Testis (tissue), 3 donors: ENCODE measurements around the gene STK17A. TPM values are rescaled to one million over a fixed set of nuclear protein-coding genes. Genes with fewer than 3 reads are reported as not detected.

Experiments used
- DNase-seq: peaks from one replicate; pipeline ENCODE4 v3.0.0-alpha.2; 2019
- H3K27ac ChIP-seq, 2 donors: fragments of 200-600 bp; sonication (generic); one replicate each; pipeline ENCODE4 v1.5.1; 2019
- H3K27me3 ChIP-seq: fragments of 200-600 bp; sonication (generic); one replicate; pipeline ENCODE4 v1.5.1; 2019
- H3K36me3 ChIP-seq: fragments of 200-600 bp; sonication (generic); one replicate; pipeline ENCODE4 v1.5.1; 2017; ENCODE audit warnings: low read depth; ENCODE audit errors: missing control alignments
- H3K4me1 ChIP-seq: fragments of 200-600 bp; sonication (generic); one replicate; pipeline ENCODE4 v1.5.1; 2019
- H3K4me3 ChIP-seq, 2 donors: fragments of 200-600 bp; sonication (generic); one replicate each; pipeline ENCODE4 v1.5.1; 2017 to 2019
- H3K9me3 ChIP-seq: fragments of 200-600 bp; sonication (generic); one replicate; pipeline ENCODE4 v1.5.1; 2017
- CTCF ChIP-seq, 3 experiments: fragments of 450-650 bp in 2 of 3; fragments of 200-600 bp in 1 of 3; sonication (generic) in 1 of 3; IDR thresholded peaks; one replicate each; pipeline ENCODE4 v1.5.1; 2016 to 2019; ENCODE audit warnings: antibody characterized with exemption in 3 of 3, mild to moderate bottlenecking in 2 of 3, moderate library complexity in 1 of 3
- POLR2A ChIP-seq: fragments of 450-650 bp; IDR thresholded peaks from one replicate; pipeline ENCODE4 v1.6.1; 2017; ENCODE audit warnings: antibody characterized with exemption, mild to moderate bottlenecking, moderate library complexity
- WGBS, 2 donors: methylation state at CpG; one replicate each; pipeline ENCODE4 v1.1.5; 2018; 5-methylcytosine and 5-hydroxymethylcytosine counted together
- intact Hi-C: fragments of 100-400 bp; cut with DNase I; formaldehyde crosslinking; loops from one replicate; pipeline ENCODE4 v1.15.1; 2023; ENCODE audit warnings: low total_unique reads
- polyA plus RNA-seq: library from polyadenylated mRNA; stranded (reverse); fragments of 350-450 nt; fragmentation: Illumina TruSeq; extraction: RNeasy Lipid Tissue Mini Kit (QIAGEN cat#74804); gene quantifications from one replicate; pipeline ENCODE4 v1.2.3, GENCODE V29; 2014; ENCODE audit warnings: low read depth, low replicate concordance; ENCODE audit not compliant: insufficient read depth
- total RNA-seq, 2 donors: library from RNA; depleted of rRNA; stranded (reverse); fragments of >200 nt; gene quantifications; one replicate each; pipeline ENCODE4 v1.2.3, GENCODE V29; 2016

The STK17A gene
- total and polyA plus RNA-seq, 3 donors from 2014 or later = 14.8 to 43.2 (median 18.8) TPM

GRCh38 chr7:43588477-43589132 lies 5.7 kb downstream of the STK17A start:
- TF ChIP-seq CTCF (IDR thresholded peaks at IDR 0.05) (no peak), POLR2A (no peak)
- H3K4me3 ChIP-seq = no peak overlapping the region
- H3K4me1 ChIP-seq = peaks cover 7% of the 10 kb centered on the region
- no peaks in the 10 kb centered on the region for H3K36me3 ChIP-seq
- H3K9me3 ChIP-seq = no peaks in the 10 kb centered on the region
- intact Hi-C loops = no loop called here
- no peak for DNase-seq
- no peaks in the 10 kb centered on the region for H3K27me3 ChIP-seq
- H3K27ac ChIP-seq = no peak overlapping the region
- 93 to 96% methylated on average over 5 of the region's 5 CpGs for WGBS, 2 donors

DNA sequence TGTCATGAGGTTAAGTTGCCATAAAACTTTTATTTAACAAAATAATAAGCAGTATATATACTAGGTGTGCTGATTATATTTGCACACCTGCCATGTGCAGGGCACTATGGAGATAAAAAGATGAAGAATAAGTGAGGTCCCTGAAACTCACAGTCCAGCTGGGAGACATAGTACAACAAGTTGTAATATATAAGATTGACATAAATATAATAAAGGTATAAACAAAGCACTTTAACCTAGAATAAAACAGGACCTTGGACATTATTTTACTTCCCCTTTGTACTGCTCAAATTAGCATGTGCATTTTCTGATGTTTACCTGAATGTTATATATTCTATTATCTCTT lies 6.2 kb downstream of the STK17A start:
- Histone ChIP-seq H3K9me3 (no peaks in the 10 kb centered on the region), H3K4me1 (peaks cover 4% of the 10 kb centered on the region), H3K4me3 (no peak overlapping the region), H3K36me3 (no peaks in the 10 kb centered on the region), H3K27ac (no peak overlapping the region), H3K27me3 (no peaks in the 10 kb centered on the region)
- intact Hi-C loops = no loop called here
- no peak for DNase-seq
- TF ChIP-seq CTCF (IDR thresholded peaks at IDR 0.05) (no peak), POLR2A (no peak)

- TF ChIP-seq CTCF (IDR thresholded peaks at IDR 0.05) = no peak
- no peak for TF ChIP-seq POLR2A
- DNase-seq = no peak
- no peak overlapping the region for H3K4me3 ChIP-seq
- H3K27ac ChIP-seq = no peak overlapping the region
- intact Hi-C loops = no loop called here
- H3K4me1 ChIP-seq = no peaks in the 10 kb centered on the region
- H3K9me3 ChIP-seq = no peaks in the 10 kb centered on the region
- no peaks in the 10 kb centered on the region for H3K27me3 ChIP-seq
- no peaks in the 10 kb centered on the region for H3K36me3 ChIP-seq
- WGBS, 2 donors = 94 to 100% methylated on average over 3 of the region's 3 CpGs
Observed at GRCh38 chr7:43589728-43590127, 6.8 kb downstream of the STK17A start.

DNA sequence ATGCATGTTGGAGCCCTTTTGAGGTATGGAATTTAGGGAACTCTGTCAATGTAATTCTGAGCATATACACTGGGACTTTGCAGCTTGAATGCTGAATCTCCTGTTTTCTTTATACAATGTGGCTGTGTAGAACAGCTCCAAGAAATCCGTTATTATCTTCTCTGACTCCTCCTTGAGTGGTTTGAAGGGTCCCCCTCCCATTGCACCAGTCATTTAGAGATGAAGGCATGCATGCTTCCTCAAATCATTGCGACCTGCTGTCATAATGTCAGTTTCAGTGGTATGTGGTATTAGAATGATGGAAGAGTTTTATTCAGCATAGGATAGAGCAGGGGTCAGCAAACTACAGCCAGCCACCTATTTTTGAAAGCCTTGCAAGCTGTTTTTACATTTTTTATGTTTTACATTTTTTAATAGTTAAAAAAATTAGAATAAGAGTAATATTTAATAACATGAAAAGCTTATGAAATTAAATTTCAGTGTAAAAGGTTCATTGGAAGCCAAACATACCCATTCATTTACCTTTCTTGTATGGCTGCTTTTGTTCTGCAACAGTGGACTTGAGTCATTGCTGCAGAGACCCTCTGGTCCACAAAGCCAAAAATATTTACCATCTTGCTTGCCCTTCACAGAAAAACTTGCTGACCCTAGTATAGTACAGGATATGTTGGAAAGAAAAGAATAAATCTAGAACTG lies 8.1 kb downstream of the STK17A start:
- no peaks in the 10 kb centered on the region for H3K9me3 ChIP-seq
- H3K27me3 ChIP-seq = no peaks in the 10 kb centered on the region
- H3K4me3 ChIP-seq = no peak overlapping the region
- H3K36me3 ChIP-seq = no peaks in the 10 kb centered on the region
- no peaks in the 10 kb centered on the region for H3K4me1 ChIP-seq
- H3K27ac ChIP-seq = no peak overlapping the region
- TF ChIP-seq CTCF (IDR thresholded peaks at IDR 0.05) (no peak), POLR2A (no peak)
- intact Hi-C loops = no loop called here
- 71 to 84% methylated on average over 2 of the region's 2 CpGs for WGBS, 2 donors
- DNase-seq = no peak
